ENCODE data around the gene STK33.

Gene STK33

GRCh38 chr11:8373519-8374432 is 220.3 kb downstream of the STK33 start:
- no peak for DNase-seq (ENCODE audit: low spot score)

DNA sequence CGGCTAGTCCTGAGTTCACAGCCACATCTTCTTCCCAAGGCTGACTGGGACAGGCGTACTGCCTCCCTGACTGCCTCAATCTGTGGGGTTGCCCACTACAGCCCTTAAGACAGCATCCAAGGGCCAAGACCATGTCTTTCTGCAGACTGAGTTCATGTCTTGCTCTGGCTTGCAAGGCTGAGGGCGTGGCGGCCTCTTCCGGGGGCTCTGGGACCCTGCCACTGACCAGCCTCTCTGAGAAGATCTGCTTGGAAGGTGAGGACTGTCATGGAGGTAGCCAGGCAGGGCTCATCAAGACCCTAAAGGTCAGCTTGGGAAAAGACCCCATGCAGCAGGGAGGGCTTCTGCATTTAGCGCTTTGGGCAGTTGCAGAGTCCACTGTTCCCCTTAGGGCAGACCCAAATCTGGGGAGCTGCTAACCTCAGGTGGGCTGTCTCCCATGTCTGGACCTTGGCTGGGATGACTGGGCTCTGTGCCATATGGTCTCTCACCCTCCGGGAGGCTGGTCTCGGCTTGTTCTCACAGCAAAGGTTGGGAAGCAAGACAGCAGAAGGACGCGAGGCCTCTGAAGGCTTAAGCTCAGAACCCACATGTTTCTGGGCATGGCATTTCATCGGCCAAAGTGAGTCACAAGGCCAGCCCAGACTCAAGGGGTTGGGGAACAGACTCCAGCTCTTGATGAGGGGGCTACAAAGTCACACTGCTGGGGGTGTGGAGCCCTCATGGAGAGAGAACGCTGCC is 221.2 kb downstream of the STK33 start:
- DNase-seq (ENCODE audit: low spot score), result no peak

DNA sequence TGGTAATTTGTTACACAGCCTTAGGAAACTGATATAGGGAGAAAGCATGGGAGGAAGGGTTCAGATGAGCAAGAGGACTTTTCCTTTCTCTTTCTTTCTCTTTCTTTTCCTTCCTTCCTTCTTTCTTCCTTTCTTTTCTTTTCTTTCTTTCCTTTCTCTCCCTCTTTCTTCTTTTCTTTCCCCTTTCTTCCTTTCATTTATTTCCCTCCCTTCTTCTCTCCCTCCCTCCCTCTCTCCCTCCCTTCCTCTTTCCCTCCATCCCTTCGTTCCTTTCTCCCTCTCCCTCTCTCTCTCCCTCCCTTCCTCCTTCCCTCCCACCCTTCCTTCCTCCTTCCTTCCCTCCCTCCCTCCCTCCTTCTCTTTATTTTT is 222.5 kb downstream of the STK33 start:
- no peak for DNase-seq (ENCODE audit: low spot score)

- no peak for DNase-seq (ENCODE audit: low spot score)
These were observed 223.1 kb downstream of the STK33 start for GRCh38 chr11:8370812-8371515.

DNA sequence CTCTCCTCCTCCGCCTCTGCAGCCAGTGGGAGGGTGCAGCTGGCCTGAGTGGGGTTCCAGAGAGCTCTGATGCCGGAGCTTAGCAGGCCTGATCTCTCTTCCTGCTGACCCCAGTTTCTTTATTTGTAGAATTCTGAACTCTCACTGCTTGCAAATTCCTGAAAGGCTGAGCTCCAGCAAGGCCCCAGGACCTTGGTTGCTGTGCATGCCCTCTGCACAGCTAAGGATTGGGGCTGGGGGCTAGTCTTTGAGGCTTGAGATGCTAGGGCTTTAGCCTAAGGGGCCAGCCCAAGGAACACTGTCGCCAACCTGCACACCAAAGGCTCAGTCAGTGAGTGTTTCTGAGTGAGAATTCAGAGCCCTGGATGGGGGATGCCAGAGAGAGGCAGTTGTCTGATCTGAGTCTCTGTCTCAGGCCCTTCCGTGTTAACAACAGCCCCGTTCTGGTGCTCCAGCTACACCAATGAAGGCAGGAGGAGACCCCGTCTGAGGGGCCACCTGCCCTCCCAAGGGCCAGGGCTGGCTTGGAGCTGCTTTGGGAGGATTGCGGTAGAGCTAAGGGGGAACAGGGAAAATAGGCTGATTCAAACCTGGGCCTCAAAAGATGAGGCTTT is 224.3 kb downstream of the STK33 start:
- DNase-seq (ENCODE audit: low spot score), result no peak

DNA sequence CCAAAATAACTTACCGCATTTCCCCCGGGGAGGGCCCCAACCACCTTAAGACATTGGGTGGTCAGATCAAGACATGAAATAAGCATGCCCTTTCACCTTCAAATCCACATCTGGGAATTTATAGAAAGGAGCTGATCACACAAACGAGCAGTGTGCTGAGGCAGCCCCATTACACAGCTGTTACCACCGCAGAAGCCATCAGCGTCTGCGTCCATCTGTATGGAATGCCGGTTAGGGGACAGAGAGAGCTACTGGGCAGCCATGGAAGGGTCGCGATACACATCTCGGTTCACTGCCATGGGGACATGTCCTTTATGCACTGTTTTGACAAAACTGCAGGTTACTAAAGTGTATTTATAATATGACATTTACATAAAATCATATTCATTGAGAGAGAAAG is 225.3 kb downstream of the STK33 start:
- no peak for DNase-seq (ENCODE audit: low spot score)

- DNase-seq (ENCODE audit: low spot score), result no peak
These were observed 225.8 kb downstream of the STK33 start for GRCh38 chr11:8368194-8368593.

DNA sequence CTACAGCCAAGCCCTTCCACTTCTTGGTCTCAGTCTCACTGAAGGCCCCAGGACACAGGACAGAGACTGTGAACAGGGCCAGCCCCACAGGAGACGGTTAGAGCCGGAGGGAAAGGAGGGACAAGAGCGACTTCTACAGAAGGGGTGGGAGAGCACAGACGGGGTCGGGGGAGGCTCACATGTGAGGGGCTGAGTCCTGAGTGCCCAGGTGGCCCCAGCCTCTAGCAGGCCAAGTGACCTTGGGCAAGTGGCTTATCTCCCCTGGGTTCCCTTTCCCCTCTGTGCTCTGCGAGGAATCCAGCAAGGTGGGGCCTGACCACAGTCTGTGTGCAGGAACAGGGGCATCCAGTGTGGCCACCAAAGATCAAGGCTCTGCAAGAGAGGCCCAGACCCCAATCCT is 227.7 kb downstream of the STK33 start:
- no peak for DNase-seq (ENCODE audit: low spot score)

- DNase-seq (ENCODE audit: low spot score), result no peak
These were observed 228.6 kb downstream of the STK33 start for GRCh38 chr11:8365216-8365941.

GRCh38 chr11:8363921-8364320 is 230.1 kb downstream of the STK33 start:
- DNase-seq (ENCODE audit: low spot score), result no peak

GRCh38 chr11:8362899-8363298 is 231.1 kb downstream of the STK33 start:
- DNase-seq (ENCODE audit: low spot score), result no peak

DNA sequence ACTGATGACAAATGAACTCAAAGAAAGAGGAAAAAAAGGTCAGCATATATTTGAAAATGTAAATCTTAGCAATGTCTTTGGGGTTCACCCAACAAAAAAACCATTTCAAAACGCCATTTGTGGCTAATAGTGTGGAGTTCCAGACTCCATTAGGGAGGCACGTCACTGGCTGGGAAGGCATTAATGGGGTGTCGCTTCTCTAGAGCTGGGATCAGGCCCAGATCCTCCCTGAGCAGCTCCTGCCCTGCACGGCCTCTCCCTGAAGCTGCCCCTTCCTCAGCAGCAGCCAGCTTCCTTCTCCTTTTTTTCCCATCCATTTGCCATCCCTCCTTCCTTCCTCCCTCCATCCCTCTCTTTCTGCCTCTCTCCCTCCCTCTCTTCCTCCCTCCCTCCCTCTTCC is 231.5 kb downstream of the STK33 start:
- no peak for DNase-seq (ENCODE audit: low spot score)

DNA sequence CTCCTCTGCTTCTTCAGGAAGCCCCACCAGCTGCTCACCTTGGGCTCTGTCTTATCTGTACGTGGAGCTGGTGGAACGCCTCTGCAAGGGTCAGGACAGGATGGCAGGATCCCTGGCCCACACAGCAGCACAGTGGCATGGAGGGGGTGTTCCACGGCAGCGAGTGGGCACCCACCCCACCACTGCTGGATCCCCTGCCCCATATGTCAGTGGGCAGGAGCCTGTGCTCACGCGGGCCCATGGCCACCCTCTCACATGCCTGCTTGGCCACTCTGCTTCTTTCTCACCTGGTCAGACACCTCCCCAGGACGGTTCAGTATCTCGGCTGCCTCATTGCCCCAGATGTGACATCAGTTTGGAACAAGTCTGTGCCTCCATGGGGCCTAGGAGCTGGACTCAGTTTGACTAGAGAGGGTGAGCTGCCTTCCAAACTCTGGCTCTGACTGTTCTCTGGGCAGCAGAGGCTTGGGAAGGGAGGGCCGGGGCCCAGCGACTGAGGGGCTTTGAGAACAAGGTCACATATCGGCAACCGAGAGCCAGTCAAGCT is 232.3 kb downstream of the STK33 start:
- no peak for DNase-seq (ENCODE audit: low spot score)

DNA sequence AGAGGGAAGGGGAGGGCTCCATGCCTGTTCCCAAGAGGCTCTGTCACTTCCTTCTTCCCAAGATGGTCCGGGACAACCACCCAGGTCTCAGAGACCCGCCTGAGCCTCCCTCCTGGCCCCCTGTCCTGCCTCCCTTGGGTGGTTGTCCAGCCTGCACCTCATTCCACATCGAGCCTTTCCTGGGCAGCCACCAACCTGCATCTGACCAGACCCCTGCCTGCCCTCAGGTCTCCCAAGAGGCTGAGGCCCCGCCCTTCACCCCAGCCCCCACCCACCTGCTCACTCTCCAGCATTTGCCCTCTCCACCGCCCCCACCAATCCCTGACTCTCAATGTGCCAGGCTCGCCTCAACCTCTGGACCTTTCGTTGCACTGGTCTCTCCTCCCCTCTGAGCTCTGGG is 232.8 kb downstream of the STK33 start:
- no peak for DNase-seq (ENCODE audit: low spot score)

DNA sequence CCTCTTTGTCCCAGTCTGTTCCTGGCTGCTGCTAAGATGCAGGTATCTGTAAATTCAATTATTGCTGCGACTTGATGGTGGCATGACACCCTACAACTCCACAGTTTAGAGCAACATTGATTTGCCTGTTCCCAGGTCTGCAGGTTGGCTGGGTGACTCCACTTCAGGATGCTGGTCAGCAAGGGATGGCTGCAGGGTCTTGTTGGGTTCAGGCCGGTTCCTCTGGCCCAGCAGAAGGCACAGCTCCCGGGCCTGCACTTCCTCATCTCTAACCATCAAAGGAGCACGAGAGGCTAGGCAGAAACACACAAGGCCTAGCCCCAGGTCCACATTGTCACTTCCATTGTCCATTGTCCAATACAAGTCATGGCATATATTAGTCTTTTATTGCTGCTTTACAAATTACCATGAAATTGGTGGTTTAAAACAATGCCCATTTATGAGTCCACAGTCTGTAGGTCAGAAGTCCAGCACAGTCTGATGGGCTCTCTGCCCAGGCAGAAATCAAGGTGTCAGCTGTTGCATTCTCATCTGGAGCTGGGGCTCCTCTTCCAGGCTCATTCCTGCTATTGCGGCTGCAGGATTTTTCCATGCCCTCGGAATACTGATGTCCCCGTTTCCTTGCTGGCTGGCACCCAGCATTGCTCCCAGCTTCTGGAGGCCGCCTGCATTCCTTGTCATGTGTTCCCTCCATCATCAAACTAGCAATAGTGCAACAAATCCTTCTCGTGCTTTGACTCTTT is 233.8 kb downstream of the STK33 start:
- no peak for DNase-seq (ENCODE audit: low spot score)

GRCh38 chr11:8359521-8359920 is 234.5 kb downstream of the STK33 start:
- no peak for DNase-seq (ENCODE audit: low spot score)

DNA sequence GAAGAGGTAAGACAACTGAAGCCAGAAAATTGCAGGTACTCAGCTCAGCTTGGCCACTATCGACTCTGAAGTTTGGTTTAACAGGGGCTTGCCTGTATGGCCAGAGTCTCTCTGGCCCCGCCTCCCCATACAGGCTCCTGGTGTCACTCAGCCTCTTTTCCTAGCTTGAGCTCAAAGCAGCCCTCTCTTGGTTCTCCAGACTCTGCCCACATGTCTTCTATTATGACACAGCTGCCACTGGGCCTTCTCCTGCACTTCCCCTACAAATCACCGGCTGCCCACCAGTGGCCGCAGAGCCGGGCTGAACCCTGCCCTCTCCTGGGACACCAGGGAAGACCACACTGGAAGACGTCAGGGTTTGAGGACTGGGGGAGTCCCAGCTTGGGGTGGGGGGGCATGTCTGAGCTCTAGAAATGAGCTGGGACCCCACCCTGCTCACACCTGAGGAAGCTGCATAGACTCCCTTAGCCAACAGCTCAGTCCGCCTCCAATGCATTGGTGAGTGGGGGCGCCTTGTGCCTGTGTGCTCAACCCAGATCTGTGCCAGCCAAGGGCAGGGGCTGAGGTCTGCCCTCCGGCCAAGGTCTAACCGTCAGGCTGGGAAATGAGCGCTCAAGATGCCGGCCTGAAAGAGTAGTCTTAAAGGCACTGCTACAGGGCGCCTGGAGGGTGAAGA is 236.0 kb downstream of the STK33 start:
- DNase-seq (ENCODE audit: low spot score), result no peak

DNA sequence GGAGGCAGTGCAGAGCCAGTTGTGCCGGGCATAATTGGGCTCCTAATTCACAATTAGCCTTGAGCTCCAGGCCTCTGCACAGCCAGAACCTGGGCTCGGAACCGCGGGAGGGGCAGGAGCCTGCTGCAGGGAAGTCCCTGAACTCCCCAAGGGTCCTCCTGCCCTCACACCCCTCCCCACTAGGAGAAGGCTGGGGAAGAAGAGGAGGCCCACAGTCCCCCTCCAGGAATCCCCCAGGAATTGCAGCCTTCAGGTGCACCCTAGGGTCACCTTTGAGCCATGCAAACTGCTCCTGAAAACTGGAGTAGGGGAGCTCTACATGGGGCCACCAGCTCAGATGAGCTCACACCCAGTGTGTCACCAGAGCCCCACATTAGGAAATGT is 236.5 kb downstream of the STK33 start:
- no peak for DNase-seq (ENCODE audit: low spot score)

- DNase-seq (ENCODE audit: low spot score), result no peak
These were observed 237.1 kb downstream of the STK33 start for GRCh38 chr11:8356721-8357504.

All from AG08395 (cell line).